GM19043 (cell line): ENCODE results near the gene TMEM54.

Experiments used
- ATAC-seq: cut with Tn5 transposase; IDR thresholded peaks from one replicate; pipeline ENCODE4 v1.9.1; 2021; ENCODE audit warnings: low read depth; ENCODE audit not compliant: unreplicated experiment

The TMEM54 gene

DNA sequence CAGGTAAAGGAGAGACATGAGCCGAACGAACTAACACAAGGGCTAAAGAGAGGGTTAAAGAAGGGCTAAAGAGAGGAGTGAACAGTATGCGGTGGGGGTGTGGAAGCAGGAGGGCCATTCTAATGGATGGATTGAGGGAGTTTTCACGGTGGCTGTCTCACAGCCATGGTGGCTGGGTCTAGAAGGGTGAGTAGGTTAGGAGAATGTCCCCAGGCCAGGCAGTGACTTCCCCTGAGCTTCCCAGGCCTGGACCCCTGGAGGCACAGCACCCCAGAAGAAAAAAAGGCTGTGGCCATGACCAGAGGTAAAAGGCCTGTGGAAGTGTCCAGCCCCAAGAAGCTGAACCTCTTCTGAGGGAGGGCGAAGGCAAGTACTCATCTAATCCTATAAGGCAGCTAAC, 34.0 kb downstream of the TMEM54 start:
- ATAC-seq, result no peak

DNA sequence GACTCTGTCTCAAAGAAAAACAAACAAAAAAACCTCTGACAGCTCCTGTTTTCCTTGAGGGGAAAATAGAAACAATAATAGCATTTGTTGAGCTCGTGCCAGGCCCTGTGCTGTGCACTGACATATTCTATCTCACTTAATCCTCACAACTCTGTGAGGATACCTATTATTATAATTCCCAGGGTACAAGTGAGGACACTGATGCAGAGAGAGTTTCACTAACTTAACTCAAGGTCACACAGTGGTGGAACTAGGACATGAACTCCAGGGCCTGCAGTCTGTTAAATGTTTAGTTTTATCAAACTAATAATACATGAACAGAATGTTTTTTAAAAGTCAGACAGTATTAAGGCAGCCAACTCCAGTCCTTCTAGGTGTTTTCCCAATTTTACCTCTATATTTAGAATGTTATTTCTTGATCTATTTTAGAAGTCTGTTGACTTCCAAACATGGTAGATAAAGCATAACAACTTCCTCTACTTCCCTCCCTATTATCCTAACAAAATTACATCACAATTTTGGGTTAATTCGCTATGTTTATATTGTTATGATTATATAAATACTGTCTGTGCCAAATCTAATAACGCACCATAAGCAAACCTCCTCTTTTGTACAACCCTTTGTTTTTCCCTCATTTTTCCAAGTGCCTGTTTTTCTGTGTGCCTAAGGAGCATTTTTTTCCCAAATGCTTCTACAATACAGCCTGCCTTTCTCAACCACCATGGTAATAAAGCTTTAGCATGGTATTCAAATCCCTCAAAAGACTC, 35.4 kb downstream of the TMEM54 start:
- ATAC-seq, result no peak

DNA sequence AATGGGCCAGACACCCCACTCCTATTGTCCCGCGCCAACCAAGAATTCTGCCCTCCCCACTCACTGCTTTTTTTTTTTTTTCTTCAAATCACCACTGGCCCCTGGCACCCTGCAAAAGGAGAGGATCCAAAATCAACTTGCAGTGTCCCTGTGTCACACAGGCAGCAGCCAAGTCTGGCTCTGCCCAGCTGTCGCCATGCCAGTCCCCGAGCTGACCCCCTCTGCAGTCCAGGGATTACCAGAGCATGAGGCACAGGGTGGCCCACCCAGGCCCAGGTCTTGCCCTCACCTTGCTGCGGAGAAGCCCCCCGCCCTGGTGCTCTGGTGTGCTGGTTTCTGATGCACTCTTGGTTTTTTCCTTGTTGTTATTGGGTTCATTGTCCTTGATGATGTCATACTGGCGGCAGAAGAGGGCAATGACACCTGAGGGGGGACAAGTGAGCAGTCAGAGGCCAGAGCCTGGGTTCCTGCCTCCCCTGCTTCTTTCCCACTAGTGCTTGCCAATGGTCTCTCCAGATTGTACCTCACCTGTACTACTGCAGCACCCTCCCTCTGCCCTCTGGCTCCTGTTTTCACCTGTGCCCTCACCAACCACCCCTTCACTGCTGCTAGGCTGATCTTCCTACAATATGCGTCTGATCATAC, 36.7 kb downstream of the TMEM54 start:
- ATAC-seq, result no peak

DNA sequence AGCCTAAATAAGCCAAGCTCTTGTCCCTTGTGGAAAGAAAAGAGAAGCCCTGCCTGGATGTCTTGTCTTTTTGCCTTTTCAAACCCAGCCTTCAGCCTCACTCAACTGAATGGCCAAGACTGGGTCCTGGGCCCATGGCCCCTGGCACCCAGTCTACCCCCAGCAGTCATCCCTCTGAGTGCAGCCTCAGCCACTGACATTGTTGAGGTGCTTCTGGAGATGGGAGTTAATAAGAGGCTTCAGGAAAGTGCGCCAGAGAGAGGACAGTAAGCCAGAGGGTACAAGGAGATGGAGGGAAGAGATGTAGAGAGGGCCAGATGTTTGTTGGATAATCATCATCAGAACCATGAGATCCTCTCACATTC, 37.3 kb downstream of the TMEM54 start:
- ATAC-seq, result no peak

GRCh38 chr1:32863218-32863880, 37.8 kb downstream of the TMEM54 start:
- ATAC-seq, result no peak

DNA sequence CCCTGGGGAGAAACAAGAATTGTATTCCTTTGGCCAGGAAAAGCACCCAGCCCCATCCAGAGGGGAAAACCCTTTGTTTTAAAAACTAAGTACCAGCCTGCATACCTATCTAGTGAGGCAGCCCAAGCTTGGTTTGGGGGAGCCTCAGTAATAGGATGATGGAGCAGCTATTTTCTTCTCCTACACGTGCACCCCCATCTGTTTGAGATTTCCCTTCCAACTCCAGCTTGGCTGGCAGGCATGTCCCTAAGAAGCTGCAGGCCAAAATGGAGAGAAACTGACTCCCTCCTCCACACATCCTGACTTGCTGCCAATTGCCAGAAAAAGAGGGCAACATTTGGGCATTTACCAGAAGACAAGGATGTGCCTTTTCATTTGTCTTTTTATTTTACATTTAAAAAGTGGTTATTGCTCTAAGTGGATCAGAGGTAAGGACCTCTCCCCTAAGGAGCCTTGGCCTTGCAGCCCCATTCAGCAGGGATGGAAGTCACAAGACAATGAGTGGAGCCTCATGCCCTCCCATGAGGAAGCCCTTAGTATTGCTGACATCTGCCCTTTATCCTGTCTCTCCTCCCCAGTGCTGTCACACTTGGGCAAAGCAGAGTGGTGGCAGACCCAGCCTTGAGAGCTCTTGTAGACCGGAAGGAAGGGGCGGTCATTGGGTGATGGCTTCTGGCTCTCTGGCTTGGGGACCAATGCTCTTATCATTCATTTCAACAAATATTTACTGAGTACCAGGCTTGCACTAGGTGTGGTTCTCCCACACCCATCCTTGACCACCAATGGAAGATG, 39.1 kb downstream of the TMEM54 start:
- ATAC-seq, result no peak

DNA sequence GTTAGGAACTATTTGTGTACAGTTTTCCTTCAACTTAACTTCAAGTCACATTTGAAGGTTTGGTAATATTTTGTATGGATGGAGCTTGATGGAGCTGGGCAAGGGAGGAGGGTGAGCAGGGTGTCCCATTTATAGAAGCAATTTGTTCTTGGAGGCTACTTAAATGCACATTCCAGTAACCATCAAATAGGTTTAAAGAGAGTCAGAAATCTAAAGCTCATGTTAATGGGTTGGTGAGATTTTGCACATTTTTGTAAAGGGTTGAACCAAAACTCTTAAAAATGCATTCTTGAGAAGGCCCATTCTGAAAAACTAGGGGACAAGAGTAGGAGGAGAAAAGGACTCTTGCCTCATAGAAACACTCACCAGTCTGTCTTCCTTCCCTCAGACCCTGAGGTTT, 40.6 kb downstream of the TMEM54 start:
- no peak for ATAC-seq

DNA sequence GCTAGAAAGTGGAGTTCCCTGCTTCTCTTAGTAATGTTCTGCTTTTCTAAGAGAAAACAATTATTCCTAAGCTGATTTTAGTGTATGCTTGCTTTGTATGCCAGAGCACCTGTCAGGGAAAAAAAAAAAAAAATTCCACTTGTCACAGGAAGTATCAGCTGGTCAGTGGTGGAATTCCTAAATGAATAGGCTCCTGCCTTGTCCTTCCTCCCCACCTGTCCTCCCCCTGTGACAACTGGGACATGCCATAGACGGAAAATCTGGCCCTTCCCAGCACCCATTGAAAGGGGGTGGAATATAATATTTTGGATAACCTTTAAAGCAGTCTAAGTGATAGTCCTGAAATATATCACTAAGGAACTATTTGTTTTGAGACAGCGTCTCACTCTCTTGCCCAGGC, 41.3 kb downstream of the TMEM54 start:
- ATAC-seq, result no peak

GRCh38 chr1:32858791-32859190, 42.4 kb downstream of the TMEM54 start:
- no peak for ATAC-seq

GRCh38 chr1:32858136-32858535, 43.1 kb downstream of the TMEM54 start:
- ATAC-seq, result no peak

GRCh38 chr1:32855861-32856617, 45.1 kb downstream of the TMEM54 start:
- no peak for ATAC-seq

GRCh38 chr1:32848354-32849063, 52.7 kb downstream of the TMEM54 start:
- no peak for ATAC-seq
